Ovary (tissue), 3 donors: ENCODE results near the gene ZNF593OS.

ENCODE experiments used
- EP300 ChIP-seq: sonication (generic); formaldehyde crosslinking; IDR thresholded peaks from one replicate; pipeline ENCODE4 v1.6.1; 2017; ENCODE audit warnings: antibody characterized with exemption
- POLR2A ChIP-seq: fragments of 450-650 bp; IDR thresholded peaks from one replicate; pipeline ENCODE4 v1.6.1; 2017; ENCODE audit warnings: antibody characterized with exemption, mild to moderate bottlenecking, moderate library complexity
- TF ChIP-seq, protein P1 (sequence below), 3 donors: fragments of 450-650 bp in 2 of 3; fragments of 200-600 bp in 1 of 3; IDR thresholded peaks; one replicate each; pipeline versions ENCODE4 v1.5.1 to v1.8.0; 2016 to 2022; ENCODE audit warnings: antibody characterized with exemption in 3 of 3, mild to moderate bottlenecking in 1 of 3
- donor health status: DM: no; HTN: no; CAD: no.

DNA sequence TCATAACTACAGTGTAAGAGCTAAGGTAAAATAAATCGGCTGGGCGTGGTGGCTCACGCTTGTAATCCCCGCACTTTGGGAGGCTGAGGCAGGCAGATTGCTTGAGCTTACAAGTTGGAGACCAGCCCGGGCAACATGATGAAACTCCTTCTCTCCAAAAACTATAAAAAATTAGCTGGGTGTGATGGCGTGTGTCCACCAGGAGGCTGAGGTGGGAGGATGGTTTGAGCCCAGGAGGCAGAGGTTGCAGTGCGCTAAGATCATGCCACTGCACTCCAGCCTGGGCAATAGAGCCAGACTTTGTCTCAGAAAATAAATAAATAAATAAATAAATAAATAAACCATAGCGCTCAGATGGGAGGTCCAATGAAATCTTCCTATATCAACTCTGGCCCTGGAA, 29.5 kb downstream of the ZNF593OS start:
- TF ChIP-seq, protein P1, sequence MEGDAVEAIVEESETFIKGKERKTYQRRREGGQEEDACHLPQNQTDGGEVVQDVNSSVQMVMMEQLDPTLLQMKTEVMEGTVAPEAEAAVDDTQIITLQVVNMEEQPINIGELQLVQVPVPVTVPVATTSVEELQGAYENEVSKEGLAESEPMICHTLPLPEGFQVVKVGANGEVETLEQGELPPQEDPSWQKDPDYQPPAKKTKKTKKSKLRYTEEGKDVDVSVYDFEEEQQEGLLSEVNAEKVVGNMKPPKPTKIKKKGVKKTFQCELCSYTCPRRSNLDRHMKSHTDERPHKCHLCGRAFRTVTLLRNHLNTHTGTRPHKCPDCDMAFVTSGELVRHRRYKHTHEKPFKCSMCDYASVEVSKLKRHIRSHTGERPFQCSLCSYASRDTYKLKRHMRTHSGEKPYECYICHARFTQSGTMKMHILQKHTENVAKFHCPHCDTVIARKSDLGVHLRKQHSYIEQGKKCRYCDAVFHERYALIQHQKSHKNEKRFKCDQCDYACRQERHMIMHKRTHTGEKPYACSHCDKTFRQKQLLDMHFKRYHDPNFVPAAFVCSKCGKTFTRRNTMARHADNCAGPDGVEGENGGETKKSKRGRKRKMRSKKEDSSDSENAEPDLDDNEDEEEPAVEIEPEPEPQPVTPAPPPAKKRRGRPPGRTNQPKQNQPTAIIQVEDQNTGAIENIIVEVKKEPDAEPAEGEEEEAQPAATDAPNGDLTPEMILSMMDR (IDR thresholded peaks at IDR 0.05): no peak
- no peak for TF ChIP-seq POLR2A
- no peak for TF ChIP-seq EP300
